ENCODE measurements around the gene MPZL1. TPM values are rescaled to one million over a fixed set of nuclear protein-coding genes. Genes with fewer than 3 reads are reported as not detected.

The MPZL1 gene
- total RNA-seq, 3 donors from 2014 or later, result 95.6 to 117 (median 103) TPM

- DNase-seq (no peak), ATAC-seq (no peak)
- intact Hi-C loops (cut with DNase I, micrococcal nuclease), result no loop called here
- TF ChIP-seq, protein P1, sequence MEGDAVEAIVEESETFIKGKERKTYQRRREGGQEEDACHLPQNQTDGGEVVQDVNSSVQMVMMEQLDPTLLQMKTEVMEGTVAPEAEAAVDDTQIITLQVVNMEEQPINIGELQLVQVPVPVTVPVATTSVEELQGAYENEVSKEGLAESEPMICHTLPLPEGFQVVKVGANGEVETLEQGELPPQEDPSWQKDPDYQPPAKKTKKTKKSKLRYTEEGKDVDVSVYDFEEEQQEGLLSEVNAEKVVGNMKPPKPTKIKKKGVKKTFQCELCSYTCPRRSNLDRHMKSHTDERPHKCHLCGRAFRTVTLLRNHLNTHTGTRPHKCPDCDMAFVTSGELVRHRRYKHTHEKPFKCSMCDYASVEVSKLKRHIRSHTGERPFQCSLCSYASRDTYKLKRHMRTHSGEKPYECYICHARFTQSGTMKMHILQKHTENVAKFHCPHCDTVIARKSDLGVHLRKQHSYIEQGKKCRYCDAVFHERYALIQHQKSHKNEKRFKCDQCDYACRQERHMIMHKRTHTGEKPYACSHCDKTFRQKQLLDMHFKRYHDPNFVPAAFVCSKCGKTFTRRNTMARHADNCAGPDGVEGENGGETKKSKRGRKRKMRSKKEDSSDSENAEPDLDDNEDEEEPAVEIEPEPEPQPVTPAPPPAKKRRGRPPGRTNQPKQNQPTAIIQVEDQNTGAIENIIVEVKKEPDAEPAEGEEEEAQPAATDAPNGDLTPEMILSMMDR (IDR thresholded peaks at IDR 0.05), result no peak
- no peak overlapping the region for H3K4me3 ChIP-seq
- no peaks in the 10 kb centered on the region for H3K4me1 ChIP-seq (ENCODE audit: low read depth)
- H3K36me3 ChIP-seq (ENCODE audit: low read depth), result no peaks in the 10 kb centered on the region
- H3K9me3 ChIP-seq, result no peaks in the 10 kb centered on the region
Measured at GRCh38 chr1:167790117-167790516, 68.3 kb downstream of the MPZL1 start.

- Histone ChIP-seq H3K9me3 (no peaks in the 10 kb centered on the region), H3K4me1 (ENCODE audit: low read depth) (no peaks in the 10 kb centered on the region), H3K4me3 (no peak overlapping the region), H3K36me3 (ENCODE audit: low read depth) (no peaks in the 10 kb centered on the region)
- intact Hi-C loops (cut with DNase I, micrococcal nuclease), result no loop called here
- TF ChIP-seq, protein P1 (IDR thresholded peaks at IDR 0.05), result no peak
- ATAC-seq, result peak; percentile 54
- DNase-seq, result peak in 1 of 3 donors; percentile 35
Measured at GRCh38 chr1:167791281-167792187, 69.8 kb downstream of the MPZL1 start.

- no peaks in the 10 kb centered on the region for H3K4me1 ChIP-seq (ENCODE audit: low read depth)
- no peaks in the 10 kb centered on the region for H3K9me3 ChIP-seq
- no peak overlapping the region for H3K4me3 ChIP-seq
- H3K36me3 ChIP-seq (ENCODE audit: low read depth), result no peaks in the 10 kb centered on the region
- DNase-seq (no peak), ATAC-seq (peak; percentile 12)
- intact Hi-C loops (cut with DNase I, micrococcal nuclease), result no loop called here
- TF ChIP-seq, protein P1 (IDR thresholded peaks at IDR 0.05), result no peak
Measured at GRCh38 chr1:167792188-167792565, 70.4 kb downstream of the MPZL1 start.

DNA sequence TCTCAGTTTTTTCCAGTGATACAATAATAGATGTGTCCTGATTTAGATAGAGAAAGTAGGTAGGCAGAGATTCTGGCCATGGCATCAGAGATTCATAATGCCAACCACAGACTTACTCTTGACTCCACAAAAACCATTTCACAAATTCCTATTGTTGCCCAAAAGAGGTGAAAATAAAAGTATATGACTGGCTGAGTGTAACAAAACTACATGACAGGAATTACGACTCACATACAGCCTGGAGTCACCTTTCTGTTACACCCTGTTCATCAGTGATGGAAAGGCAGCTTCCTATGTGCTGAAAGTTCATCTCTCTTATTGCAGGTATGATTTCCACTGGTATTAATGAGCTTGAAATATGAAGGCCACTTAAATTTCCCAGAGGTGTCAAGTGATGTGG is 72.3 kb downstream of the MPZL1 start:
- intact Hi-C loops (cut with DNase I, micrococcal nuclease), result no loop called here
- DNase-seq (no peak), ATAC-seq (no peak)
- Histone ChIP-seq H3K4me3 (no peak overlapping the region), H3K4me1 (ENCODE audit: low read depth) (no peaks in the 10 kb centered on the region), H3K36me3 (ENCODE audit: low read depth) (no peaks in the 10 kb centered on the region), H3K9me3 (no peaks in the 10 kb centered on the region)
- TF ChIP-seq, protein P1 (IDR thresholded peaks at IDR 0.05), result no peak

GRCh38 chr1:167795810-167796740 is 74.3 kb downstream of the MPZL1 start:
- Histone ChIP-seq H3K36me3 (ENCODE audit: low read depth) (no peaks in the 10 kb centered on the region), H3K4me1 (ENCODE audit: low read depth) (no peaks in the 10 kb centered on the region), H3K4me3 (no peak overlapping the region), H3K9me3 (no peaks in the 10 kb centered on the region)
- ATAC-seq (no peak), DNase-seq (no peak)
- intact Hi-C loops (cut with DNase I, micrococcal nuclease), result no loop called here
- TF ChIP-seq, protein P1 (IDR thresholded peaks at IDR 0.05), result no peak

Measured in mucosa of descending colon (tissue), 3 donors.